ENCODE results near the gene ZDHHC5. TPM values are rescaled to one million over a fixed set of nuclear protein-coding genes. Genes with fewer than 3 reads are reported as not detected.

ZDHHC5 gene
- total and polyA plus RNA-seq, 2 of the 13 experiments (the other 11 are each of a cell fraction or from before 2014, with no cell fraction given), result 26.6 to 34.0 TPM

DNA sequence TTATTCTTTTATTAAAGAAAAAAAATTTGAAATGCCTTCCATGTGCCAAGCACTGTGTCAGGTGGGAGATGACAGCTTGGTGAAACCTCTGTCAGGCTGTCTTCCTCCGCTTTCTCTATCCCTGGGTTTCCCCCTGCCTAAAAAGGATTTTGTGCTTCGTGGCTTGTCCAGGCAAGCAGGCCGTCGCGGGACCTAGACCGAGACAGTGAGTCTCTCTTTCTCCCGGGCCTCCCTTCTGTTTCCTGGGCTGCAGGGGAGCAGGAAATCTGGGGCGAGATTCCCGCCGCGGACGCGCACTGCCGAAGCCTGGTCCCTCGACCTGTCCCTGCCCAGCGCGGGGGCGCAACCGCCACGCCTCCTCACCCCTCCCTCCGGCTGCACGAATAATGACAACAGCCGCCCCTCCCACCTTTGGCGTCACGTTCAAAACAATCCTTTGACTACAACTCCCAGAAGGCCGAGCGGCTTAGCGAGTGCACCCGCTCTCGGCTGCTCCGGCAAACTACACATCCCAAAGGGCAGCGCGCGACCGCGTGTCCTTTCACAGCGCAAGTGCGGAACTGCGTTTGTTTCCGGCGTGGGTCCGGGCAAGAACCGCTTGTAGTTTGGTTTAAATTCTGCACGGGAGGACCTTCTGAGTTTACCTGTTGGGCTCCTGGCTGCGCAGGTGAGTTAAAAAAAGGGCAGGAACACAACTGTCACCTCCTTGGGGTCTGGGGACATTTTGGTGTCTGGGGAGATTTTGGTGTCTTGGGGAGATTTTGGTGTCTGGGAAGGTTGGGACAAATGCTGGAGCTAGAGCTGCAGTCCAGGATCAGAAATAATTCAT, 10.5 kb upstream of the ZDHHC5 start, which contains the start of gene CLP1 (continued):
- TF ChIP-seq PBX2 (CRISPR knock-in tag; IDR thresholded peaks at IDR 0.05) (no peak), DPF2 (CRISPR knock-in tag; IDR thresholded peaks at IDR 0.05; ENCODE audit: borderline replicate concordance, low read depth) (0 out of 2 replicates have a peak, but pooled peaks have one; percentile 20), ZNF230 (CRISPR knock-in tag; IDR thresholded peaks at IDR 0.05) (peak; percentile 85; the same call in 1 of the 2 replicates), HES4 (CRISPR knock-in tag; IDR thresholded peaks at IDR 0.05; ENCODE audit: borderline replicate concordance) (no peak; the same call in 1 of the 2 replicates), ZKSCAN1 (IDR thresholded peaks at IDR 0.05; ENCODE audit: low read length) (no peak), TOPORS (CRISPR knock-in tag; IDR thresholded peaks at IDR 0.05) (peak; percentile 74; the same call in 1 of the 2 replicates), GMEB2 (CRISPR knock-in tag; IDR thresholded peaks at IDR 0.05; ENCODE audit: low read depth) (peak; percentile 83; the same call in 1 of the 2 replicates), SRF (IDR thresholded peaks at IDR 0.05; ENCODE audit: low read depth, low read length) (no peak), MIER2 (CRISPR knock-in tag; IDR thresholded peaks at IDR 0.05) (peak; percentile 21; the same call in 1 of the 2 replicates), BHLHE40 (IDR thresholded peaks at IDR 0.05; ENCODE audit: low read length) (peak; percentile 74), ARID2 (CRISPR knock-in tag; IDR thresholded peaks at IDR 0.05; ENCODE audit: borderline replicate concordance) (peak; percentile 34; the same call in 1 of the 2 replicates), CAMTA2 (CRISPR knock-in tag; IDR thresholded peaks at IDR 0.05; ENCODE audit: borderline replicate concordance) (0 out of 2 replicates have a peak, but pooled peaks have one; percentile 69), GPN1 (CRISPR knock-in tag; IDR thresholded peaks at IDR 0.05; ENCODE audit: borderline replicate concordance) (no peak), STAT6 (CRISPR knock-in tag; IDR thresholded peaks at IDR 0.05; ENCODE audit: borderline replicate concordance) (peak; percentile 76; the same call in 1 of the 2 replicates), HIVEP1 (CRISPR knock-in tag; IDR thresholded peaks at IDR 0.05) (0 out of 2 replicates have a peak, but pooled peaks have one; percentile 62), CSRNP2 (CRISPR knock-in tag; conservative IDR thresholded peaks at IDR 0.05; ENCODE audit: low read depth) (no peak), PAWR (CRISPR knock-in tag; IDR thresholded peaks at IDR 0.05; ENCODE audit: borderline replicate concordance) (no peak), REXO4 (CRISPR knock-in tag; IDR thresholded peaks at IDR 0.05; ENCODE audit: borderline replicate concordance) (no peak)
- TF ChIP-seq, protein P1, sequence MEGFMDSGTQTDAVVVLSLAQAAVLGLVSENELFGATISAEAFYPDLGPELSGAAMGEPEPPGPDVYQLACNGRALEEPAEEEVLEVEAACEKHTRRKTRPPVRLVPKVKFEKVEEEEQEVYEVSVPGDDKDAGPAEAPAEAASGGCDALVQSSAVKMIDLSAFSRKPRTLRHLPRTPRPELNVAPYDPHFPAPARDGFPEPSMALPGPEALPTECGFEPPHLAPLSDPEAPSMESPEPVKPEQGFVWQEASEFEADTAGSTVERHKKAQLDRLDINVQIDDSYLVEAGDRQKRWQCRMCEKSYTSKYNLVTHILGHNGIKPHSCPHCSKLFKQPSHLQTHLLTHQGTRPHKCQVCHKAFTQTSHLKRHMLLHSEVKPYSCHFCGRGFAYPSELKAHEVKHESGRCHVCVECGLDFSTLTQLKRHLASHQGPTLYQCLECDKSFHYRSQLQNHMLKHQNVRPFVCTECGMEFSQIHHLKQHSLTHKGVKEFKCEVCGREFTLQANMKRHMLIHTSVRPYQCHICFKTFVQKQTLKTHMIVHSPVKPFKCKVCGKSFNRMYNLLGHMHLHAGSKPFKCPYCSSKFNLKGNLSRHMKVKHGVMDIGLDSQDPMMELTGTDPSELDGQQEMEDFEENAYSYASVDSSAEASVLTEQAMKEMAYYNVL (CRISPR knock-in tag; IDR thresholded peaks at IDR 0.05; ENCODE audit: borderline replicate concordance), result 0 out of 2 replicates have a peak, but pooled peaks have one; percentile 40
